HFFc6 (cell line): ENCODE results near the gene SLC8A1. TPM values are rescaled to one million over a fixed set of nuclear protein-coding genes. Genes with fewer than 3 reads are reported as not detected.

Experiments used
- DNase-seq: peaks from one replicate; pipeline ENCODE4 v3.0.0-alpha.2; 2018
- H3K27ac Mint-ChIP-seq: 2 replicates; pipeline ENCODE4 v1.8.0; 2020; ENCODE audit warnings: mild to moderate bottlenecking, mixed read lengths
- H3K27me3 Mint-ChIP-seq: 2 replicates; pipeline ENCODE4 v1.8.0; 2021; ENCODE audit warnings: mild to moderate bottlenecking, moderate library complexity, mixed read lengths; ENCODE audit not compliant: insufficient read depth
- H3K36me3 Mint-ChIP-seq: 2 replicates; pipeline ENCODE4 v1.8.0; 2021; ENCODE audit warnings: low read depth, mixed read lengths
- H3K4me1 Mint-ChIP-seq: 2 replicates; pipeline ENCODE4 v1.8.0; 2020; ENCODE audit warnings: low read depth, mixed read lengths
- H3K4me3 Mint-ChIP-seq: 2 replicates; pipeline ENCODE4 v1.8.0; 2020; ENCODE audit warnings: mild to moderate bottlenecking, moderate library complexity, mixed read lengths
- H3K9me3 Mint-ChIP-seq: 2 replicates; pipeline ENCODE4 v1.8.0; 2020; ENCODE audit warnings: mild to moderate bottlenecking, mixed read lengths
- total RNA-seq, 6 experiments: library from RNA; stranded (reverse); fragmentation: NEBNext Ultra II Directional; extraction: Animal tissue kit (Norgen Biotek cat#: 25700); gene quantifications; 2 replicates in 1 of 6; 3 replicates in 5 of 6; pipeline ENCODE4 v1.2.3, GENCODE V29; 2021
- TF ChIP-seq, protein P1 (sequence below): fragments of 200-600 bp; sonication (generic); IDR thresholded peaks from 2 replicates; pipeline ENCODE4 v1.5.0; 2021; ENCODE audit warnings: antibody characterized with exemption, mild to moderate bottlenecking

The SLC8A1 gene
- total RNA-seq, 6 experiments from 2014 or later = 71.5 to 96.9 (median 92.2) TPM

DNA sequence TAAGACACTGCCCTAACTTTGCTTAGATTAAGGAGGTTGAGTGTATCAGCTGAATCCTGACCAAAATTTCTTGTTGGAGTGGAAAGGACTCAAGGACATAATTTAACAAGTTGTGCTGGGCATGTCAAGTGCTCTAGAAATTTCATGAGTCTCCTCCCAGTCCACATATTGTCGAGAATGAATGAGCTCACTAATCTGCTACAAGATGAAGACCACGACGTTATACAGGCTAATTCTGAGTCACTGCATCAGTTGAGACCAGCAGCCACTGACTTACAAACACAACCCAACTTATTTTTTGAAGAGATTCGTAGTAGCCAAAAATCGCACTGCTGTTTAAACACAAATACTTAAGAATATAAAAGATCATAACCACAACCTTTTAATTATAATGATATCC lies 28.7 kb upstream of the SLC8A1 start:
- H3K27me3 Mint-ChIP-seq = no peaks in the 10 kb centered on the region
- DNase-seq = no peak
- H3K4me1 Mint-ChIP-seq = peaks cover 10% of the 10 kb centered on the region
- H3K4me3 Mint-ChIP-seq = no peak overlapping the region
- no peaks in the 10 kb centered on the region; the same call in 1 of the 2 replicates for H3K9me3 Mint-ChIP-seq
- TF ChIP-seq, protein P1, sequence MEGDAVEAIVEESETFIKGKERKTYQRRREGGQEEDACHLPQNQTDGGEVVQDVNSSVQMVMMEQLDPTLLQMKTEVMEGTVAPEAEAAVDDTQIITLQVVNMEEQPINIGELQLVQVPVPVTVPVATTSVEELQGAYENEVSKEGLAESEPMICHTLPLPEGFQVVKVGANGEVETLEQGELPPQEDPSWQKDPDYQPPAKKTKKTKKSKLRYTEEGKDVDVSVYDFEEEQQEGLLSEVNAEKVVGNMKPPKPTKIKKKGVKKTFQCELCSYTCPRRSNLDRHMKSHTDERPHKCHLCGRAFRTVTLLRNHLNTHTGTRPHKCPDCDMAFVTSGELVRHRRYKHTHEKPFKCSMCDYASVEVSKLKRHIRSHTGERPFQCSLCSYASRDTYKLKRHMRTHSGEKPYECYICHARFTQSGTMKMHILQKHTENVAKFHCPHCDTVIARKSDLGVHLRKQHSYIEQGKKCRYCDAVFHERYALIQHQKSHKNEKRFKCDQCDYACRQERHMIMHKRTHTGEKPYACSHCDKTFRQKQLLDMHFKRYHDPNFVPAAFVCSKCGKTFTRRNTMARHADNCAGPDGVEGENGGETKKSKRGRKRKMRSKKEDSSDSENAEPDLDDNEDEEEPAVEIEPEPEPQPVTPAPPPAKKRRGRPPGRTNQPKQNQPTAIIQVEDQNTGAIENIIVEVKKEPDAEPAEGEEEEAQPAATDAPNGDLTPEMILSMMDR = no peak
- H3K27ac Mint-ChIP-seq = no peak overlapping the region
- peaks cover 7% of the 10 kb centered on the region; the same call in 1 of the 2 replicates for H3K36me3 Mint-ChIP-seq

DNA sequence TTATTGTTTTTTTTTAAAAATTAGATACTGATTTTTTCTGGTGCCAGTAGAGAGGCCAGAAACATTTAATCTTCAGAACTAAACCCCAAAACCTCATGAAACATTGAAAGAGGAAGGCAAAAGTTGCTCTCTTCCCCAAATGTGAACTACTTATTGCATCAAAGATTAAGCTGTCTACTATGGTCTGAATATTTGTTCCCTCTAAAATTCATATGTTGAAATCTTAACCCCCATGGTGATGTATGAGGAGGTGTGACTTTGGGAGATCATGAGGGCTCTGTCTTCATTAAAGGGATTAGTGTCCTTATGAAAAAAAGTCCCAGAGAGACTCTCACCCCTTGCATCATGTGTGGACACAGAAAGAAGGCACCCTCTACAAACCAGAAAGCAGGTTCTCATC lies 28.2 kb upstream of the SLC8A1 start:
- Mint-ChIP-seq H3K27ac (no peak overlapping the region), H3K4me1 (peaks cover 10% of the 10 kb centered on the region), H3K36me3 (peaks cover 7% of the 10 kb centered on the region; the same call in 1 of the 2 replicates), H3K9me3 (no peaks in the 10 kb centered on the region; the same call in 1 of the 2 replicates), H3K4me3 (no peak overlapping the region), H3K27me3 (no peaks in the 10 kb centered on the region)
- DNase-seq = no peak
- TF ChIP-seq, protein P1 = no peak

DNA sequence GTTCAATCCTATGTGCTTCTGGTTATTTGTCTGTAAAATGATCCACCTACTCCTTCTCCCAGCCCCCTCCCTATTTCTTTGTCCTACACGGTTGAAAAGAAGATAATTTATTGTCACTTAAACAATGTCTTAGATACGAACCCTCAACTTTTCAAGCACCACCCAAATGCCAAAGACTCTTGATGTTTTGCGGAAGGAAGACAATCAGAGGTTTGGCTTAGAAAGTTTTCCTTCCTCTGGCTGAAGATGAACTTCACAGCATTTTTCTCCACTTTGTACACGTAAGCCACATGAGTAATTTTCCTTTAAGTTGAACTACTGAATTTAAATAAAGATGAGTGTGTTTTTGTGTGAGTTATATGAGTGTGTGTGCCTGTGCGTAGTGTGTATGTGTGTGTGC lies 25.5 kb upstream of the SLC8A1 start:
- Mint-ChIP-seq H3K4me1 (peaks cover 10% of the 10 kb centered on the region), H3K27me3 (peaks cover 2% of the 10 kb centered on the region; the same call in 1 of the 2 replicates), H3K36me3 (no peaks in the 10 kb centered on the region), H3K4me3 (no peak overlapping the region), H3K27ac (no peak overlapping the region), H3K9me3 (no peaks in the 10 kb centered on the region; the same call in 1 of the 2 replicates)
- TF ChIP-seq, protein P1 = no peak
- DNase-seq = no peak

DNA sequence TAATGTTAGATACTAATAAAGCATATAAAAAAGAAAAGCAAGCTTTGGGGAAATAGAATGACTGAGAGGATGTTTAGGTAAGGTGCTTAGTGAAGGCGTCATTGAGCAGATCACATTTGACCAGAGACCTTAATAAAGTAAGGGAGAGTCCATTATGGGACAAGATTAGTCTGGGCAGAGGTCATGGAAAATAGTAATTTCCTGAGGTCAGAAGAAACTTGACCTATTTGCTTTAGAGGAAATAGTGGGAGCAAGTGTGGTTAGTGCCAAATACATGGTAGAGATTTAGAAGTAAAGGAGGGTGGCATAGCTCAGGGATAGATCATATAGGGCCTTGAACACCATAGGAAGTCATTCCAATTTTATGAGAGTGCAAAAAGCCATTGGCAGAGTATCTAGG lies 24.5 kb upstream of the SLC8A1 start:
- peaks cover 2% of the 10 kb centered on the region; the same call in 1 of the 2 replicates for H3K27me3 Mint-ChIP-seq
- H3K9me3 Mint-ChIP-seq = no peaks in the 10 kb centered on the region
- DNase-seq = no peak
- TF ChIP-seq, protein P1 = no peak
- H3K27ac Mint-ChIP-seq = no peak overlapping the region
- no peaks in the 10 kb centered on the region for H3K36me3 Mint-ChIP-seq
- H3K4me3 Mint-ChIP-seq = no peak overlapping the region
- H3K4me1 Mint-ChIP-seq = peaks cover 10% of the 10 kb centered on the region

DNA sequence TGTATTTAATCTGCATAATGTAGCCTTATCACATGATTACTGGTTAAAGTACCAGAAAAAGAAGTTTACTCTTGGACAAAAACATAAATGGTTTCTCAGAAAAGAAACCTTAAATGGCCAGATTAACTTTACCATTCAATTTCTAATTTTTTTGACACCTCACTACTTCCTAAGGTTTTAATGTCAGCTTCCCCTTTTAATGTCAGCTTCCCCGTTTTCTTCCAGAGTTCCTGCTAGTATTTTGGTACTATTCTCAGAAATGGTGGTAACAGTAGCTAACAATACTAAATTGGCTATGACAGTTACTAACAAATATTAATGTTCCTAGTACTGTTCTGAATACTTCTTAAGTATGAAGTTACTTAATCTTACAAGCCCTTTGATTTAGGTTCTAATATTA lies 22.4 kb upstream of the SLC8A1 start:
- Mint-ChIP-seq H3K4me1 (peaks cover 10% of the 10 kb centered on the region), H3K36me3 (no peaks in the 10 kb centered on the region), H3K27me3 (peaks cover 2% of the 10 kb centered on the region; the same call in 1 of the 2 replicates), H3K27ac (no peak overlapping the region), H3K4me3 (no peak overlapping the region), H3K9me3 (no peaks in the 10 kb centered on the region)
- DNase-seq = no peak
- TF ChIP-seq, protein P1 = no peak

DNA sequence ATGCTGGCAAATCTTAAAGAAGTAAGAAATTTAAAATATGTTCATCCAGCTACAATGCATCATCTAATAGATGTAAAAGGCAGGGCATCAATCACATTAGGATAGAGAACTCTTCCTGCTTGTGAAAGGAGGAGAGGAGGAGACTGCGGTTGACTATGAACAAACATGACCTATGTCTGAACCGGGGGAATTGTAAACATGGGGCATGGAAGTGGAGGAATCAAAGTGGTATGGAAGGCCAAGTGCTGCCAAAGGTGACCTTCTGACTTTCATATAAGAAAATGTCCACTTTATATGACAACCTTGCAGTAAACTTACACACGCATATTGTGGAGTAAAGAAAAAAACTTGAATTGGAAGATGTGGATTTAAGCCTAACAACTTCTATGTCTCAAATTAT lies 20.0 kb upstream of the SLC8A1 start:
- TF ChIP-seq, protein P1 = no peak
- Mint-ChIP-seq H3K4me1 (peaks cover 9% of the 10 kb centered on the region), H3K9me3 (no peaks in the 10 kb centered on the region), H3K27me3 (peaks cover 2% of the 10 kb centered on the region; the same call in 1 of the 2 replicates), H3K36me3 (no peaks in the 10 kb centered on the region), H3K4me3 (no peak overlapping the region), H3K27ac (no peak overlapping the region)
- DNase-seq = no peak
